RWPE1 (cell line): ENCODE results near the gene IFNA17.
"Not testable (repeated sequence)": the region's sequence is repeated elsewhere in the genome, so short reads cannot be mapped to it uniquely, and the experiment has no call there.

Experiments
- CTCF ChIA-PET: fragments of 350-600 bp; sonication (Branson Sonifier 250); formaldehyde crosslinking; extraction: SDS; loops from one replicate; lab custom pipeline; 2021; lab: Yijun Ruan, JAX
- POLR2A ChIA-PET: fragments of 400-600 bp; formaldehyde crosslinking; extraction: SDS; loops from one replicate; lab custom pipeline; 2020; ENCODE audit warnings: antibody characterized with exemption; ENCODE audit not compliant: low non-redundant PET; lab: Yijun Ruan, JAX
- DNase-seq: peaks from one replicate; pipeline ENCODE4 v3.0.0; 2012; ENCODE audit warnings: low spot score
- H3K27ac ChIP-seq: fragments of 450-650 bp; 2 replicates; pipeline ENCODE4 v1.5.1; 2017
- CTCF ChIP-seq: fragments of 450-650 bp; conservative IDR thresholded peaks from 2 replicates; pipeline ENCODE4 v1.5.1; 2017; ENCODE audit warnings: low read depth, mild to moderate bottlenecking

Gene IFNA17

GRCh38 chr9:21205204-21205603 lies 22.8 kb downstream of the IFNA17 start:
- H3K27ac ChIP-seq = no peak overlapping the region
- no peak for TF ChIP-seq CTCF
- POLR2A ChIA-PET = no interaction called here
- no peak for DNase-seq
- CTCF ChIA-PET = no interaction called here

DNA sequence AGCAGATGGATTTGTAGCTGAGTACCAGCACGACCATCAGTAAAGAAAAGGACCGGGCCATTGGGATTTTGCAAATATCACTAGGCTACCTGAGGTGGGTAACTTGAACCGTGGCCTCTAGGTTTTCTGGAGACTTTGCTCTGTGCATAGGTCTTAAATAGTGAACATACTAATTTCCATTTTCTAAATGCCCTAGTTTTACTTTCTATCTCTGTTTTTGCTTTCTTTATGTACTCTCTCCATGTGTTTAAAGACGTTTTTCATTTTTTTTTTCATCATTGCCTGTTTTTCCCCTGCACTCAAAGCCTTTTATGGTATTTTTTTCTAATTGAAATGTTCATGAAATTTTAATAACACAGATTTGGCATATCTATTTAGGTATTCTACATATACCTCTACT lies 25.9 kb downstream of the IFNA17 start, which contains the start of gene IFNA7:
Gene IFNA7, minus strand, starts transcription at position 101 of the 400 bp plus-strand sequence. Its CDS starts 40 bp downstream, at position 61.
- DNase-seq, H3K27ac ChIP-seq, POLR2A ChIA-PET: not testable (repeated sequence)
- CTCF ChIA-PET = interaction anchor here (0.7 kb wide), 1 partner anchor 266 kb away, joined by 4 read pairs; no protein-coding TSS in a partner anchor

DNA sequence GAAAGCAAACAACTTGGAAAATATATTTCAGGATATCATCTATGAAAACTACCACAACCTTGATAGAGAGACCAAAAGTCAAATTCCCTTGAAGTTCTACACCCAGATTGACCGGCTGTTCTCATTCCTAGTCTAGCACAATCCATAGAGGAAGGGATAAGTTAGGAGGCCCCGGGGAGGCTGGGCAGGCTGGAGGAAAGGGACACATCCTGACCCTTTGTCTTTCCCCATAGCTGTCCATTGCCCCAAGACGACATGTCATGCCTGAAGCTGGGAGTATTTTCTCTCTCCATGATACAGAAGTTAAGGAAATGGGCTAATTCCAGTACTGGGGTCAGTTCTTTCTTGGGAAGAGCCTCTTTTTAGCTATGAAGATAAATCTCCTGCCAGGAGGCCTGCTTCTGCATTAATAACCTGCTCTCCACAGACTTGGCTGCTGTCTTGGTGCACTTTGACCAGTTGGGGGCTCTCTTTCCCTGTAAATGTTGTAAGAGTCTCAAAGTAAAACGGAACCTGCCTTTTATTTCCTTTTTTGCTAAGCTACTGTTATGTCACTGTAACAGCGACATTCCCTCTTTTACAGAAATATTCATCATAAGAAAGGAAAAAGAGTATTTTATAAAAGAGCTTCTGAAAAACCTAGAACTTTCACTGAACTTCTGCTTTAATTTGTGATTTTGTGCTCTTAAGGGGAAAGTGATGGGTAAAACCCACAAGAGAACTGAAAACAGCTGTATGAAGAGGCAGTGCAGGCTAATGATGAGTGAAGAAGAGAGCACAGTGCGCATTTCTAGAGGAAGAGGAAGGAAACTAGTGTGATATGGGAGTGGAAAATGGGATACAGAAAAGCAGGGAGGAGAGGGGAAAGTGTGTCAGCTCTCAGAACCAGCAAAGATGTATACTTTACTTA lies 32.9 kb downstream of the IFNA17 start:
- DNase-seq, H3K27ac ChIP-seq, POLR2A ChIA-PET: not testable (repeated sequence)
- CTCF ChIA-PET = interaction anchor here (0.6 to 1.2 kb wide), 10 partner anchors 21 to 1616 kb away, joined by 3 to 4 read pairs (median 3); no protein-coding TSS in a partner anchor
- peak; percentile 72 for TF ChIP-seq CTCF

- H3K27ac ChIP-seq, DNase-seq, POLR2A ChIA-PET, CTCF ChIA-PET: not testable (repeated sequence)
These were observed 40.5 kb downstream of the IFNA17 start, which contains the start of gene IFNA4 for GRCh38 chr9:21187487-21187886. Gene IFNA4, minus strand, starts transcription at chr9:21187587. Its CDS starts 56 bp downstream, at chr9:21187531.

DNA sequence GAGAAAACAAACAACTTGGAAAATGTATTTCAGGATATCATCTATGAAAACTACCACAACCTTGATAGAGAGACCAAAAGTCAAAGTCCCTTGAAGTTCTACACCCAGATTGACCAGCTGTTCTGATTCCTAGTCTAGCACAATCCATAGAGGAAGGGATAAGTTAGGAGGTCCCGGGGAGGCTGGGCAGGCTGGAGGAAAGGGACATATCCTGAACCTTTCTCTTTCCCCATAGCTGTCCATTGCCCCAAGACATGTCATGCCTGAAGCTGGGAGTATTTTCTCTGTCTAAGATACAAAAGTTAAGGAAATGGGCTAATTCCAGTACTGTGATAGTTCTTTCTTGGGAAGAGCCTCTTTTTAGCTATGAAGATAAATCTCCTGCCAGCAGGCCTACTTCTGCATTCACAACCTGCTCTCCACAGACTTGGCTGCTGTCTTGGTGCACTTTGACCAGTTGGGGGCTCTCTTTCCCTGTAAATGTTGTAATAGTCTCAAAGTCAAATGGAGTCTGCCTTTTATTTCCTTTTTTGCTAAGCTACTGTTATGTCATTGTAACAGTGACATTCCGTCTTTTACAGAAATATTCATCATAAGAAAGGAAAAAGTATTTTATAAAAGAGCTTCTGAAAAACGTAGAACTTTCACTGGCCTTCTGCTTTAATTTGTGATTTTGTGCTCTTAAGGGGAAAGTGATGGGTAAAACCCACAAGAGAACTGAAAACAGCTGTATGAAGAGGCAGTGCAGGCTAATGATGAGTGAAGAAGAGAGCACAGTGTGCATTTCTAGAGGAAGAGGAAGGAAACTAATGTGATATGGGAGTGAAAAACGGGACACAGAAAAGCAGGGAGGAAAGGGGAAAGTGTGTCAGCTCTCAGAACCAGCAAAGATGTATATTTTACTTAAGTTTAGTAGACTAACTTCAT lies 44.9 kb downstream of the IFNA17 start:
- DNase-seq, POLR2A ChIA-PET, H3K27ac ChIP-seq: not testable (repeated sequence)
- CTCF ChIA-PET = interaction anchor here (0.6 to 0.7 kb wide), 2 partner anchors 49 to 824 kb away, joined by 3 read pairs; no protein-coding TSS in a partner anchor
- TF ChIP-seq CTCF = peak; percentile 55
